Limb (tissue), 2 donors: ENCODE data around the gene COL9A1.

Experiments used
- DNase-seq, 2 donors: peaks; one replicate each; pipeline ENCODE4 v3.0.0-alpha.2; 2016; ENCODE audit errors: extremely low spot score in 2 of 2

Gene COL9A1

DNA sequence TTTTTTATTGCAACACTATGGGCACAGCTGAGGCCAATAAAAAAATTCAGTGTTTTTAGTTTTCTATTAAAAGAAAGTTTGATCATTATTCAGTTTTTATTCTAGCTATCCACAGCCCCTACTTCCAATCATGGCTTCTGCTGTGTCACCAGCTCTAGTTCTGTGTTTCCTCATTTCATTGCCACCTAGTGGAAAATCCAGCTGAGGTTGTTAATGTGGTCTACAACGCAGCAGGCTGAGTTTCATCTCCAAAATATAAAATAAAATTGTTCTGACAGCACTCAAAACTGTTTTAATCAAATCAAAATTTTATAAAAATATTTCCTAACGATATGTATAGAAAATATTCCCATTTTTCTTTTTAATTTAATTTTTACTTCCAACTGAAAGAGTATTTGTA is 13.6 kb downstream of the COL9A1 start:
- no peak for DNase-seq

- DNase-seq, result no peak
These were observed 16.0 kb downstream of the COL9A1 start for GRCh38 chr6:70286905-70287304.

- no peak for DNase-seq
These were observed 17.7 kb downstream of the COL9A1 start for GRCh38 chr6:70285201-70285600.

DNA sequence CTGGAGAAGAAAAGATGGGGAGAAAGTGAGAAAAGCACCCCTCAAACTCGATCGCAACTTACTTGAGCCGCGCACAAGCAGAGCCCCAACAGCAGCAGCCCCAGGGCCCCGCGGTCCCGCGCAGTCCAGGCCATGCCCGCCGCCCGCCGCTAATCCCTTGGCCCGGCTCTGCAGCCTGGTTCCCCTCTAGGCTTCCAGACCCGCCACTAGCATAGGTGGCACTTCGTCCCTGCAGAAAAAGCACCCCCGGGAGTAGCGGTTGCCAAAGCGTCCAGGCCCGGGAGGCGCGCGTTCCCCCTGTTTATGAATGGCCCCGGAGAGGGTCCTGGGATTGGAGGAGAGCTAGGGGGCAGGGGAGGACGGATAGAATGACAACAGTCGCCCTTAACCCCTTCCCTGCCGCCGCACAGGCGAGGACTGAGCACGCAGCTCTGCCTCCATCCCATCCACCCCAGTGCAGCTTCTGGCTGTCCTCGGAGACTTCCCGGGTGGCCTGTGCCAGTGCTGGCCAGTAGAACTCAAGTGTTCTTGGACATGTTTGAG is 19.9 kb downstream of the COL9A1 start:
- DNase-seq, result peak in 1 of 2 donors; percentile 62

DNA sequence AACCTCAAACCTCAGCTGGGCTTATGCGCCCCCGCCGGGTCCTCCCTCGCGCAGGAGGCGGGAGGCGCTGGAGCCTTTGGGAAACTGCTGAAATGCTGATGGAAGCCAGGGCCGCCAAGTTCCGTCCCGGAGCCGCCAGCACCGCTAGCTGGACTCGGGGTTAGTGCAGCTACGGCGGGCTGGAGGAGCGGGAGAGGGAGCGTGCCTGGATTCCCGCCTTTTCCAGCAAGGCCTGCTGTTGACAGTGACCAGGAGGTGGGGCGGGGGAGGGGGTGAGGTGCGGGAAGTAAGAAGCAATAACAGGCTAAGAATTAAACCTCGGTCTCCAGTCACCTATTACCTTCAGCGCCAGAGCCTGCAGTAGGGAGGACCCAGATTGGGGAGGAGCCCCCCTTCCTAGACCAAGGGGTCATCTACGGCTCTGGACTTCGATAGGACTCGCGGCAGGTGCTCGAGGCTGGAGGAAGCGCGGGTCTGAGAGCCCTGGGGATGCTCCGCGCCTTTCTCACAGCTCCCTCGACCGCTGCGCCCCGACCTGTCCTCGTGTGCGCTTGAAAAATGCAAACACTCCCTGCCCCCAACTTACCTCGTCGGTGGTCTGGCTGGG is 20.5 kb downstream of the COL9A1 start:
- DNase-seq, result peak in 1 of 2 donors; percentile 73

DNA sequence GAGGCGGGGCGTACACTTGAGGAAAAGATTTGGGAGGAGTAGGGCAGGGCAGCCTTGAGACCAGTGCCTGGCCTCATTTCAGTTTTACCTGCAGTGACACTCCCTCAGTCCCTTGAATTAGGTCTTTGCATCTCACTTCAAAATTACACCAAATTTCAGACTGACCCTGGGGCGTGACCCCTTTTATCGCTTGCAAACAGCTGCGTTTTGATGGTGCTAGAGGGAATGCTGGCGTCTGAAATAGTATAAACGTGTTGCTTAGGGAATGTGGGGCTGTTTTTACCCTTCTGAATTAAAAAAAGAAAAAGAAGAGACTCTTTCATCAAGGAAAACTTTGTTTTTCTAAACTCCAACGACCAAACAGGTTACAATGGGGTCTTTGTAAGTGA is 21.0 kb downstream of the COL9A1 start:
- no peak for DNase-seq

DNA sequence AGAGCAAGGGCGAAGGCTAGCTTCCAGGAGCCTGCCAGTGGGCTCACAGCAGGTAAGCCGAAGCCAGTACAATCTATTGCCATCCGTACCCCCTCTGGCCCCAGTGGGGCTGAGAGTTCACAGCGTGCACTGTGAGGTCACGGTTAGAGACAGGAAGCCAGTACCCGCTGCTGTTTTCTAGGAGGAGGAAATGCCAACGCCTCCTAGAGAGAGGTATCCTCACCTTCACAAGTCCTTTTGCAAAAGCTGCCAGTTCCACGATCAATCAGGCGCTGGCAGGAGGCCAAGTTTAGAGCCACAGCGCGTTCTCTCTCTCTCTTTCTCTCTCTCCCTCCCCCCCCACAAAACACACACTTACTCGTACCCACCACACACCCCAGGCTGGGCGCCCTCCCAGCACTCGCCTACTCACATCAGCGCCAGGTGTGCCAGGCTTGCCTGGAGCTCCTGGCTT is 22.5 kb downstream of the COL9A1 start:
- peak in 1 of 2 donors; percentile 54 for DNase-seq

DNA sequence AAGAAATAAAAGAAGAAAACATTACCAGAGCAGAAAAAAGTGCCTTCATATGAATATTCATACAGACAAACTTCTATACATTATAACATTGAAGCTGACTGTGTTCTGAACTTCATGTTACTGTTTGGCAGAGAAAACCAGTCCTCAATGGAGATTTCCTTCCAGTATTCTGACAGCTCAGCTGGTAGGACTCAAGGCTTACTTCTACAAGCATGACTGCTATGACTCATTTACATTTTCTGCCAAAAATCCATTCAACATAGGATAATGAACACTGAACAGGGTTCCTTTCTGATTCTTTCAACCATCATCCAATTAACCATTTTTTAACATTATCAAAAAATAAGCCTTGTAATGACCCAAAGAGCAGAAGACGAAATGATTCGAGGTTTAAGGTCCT is 25.4 kb downstream of the COL9A1 start:
- DNase-seq, result no peak

GRCh38 chr6:70274338-70274737 is 28.5 kb downstream of the COL9A1 start:
- no peak for DNase-seq

DNA sequence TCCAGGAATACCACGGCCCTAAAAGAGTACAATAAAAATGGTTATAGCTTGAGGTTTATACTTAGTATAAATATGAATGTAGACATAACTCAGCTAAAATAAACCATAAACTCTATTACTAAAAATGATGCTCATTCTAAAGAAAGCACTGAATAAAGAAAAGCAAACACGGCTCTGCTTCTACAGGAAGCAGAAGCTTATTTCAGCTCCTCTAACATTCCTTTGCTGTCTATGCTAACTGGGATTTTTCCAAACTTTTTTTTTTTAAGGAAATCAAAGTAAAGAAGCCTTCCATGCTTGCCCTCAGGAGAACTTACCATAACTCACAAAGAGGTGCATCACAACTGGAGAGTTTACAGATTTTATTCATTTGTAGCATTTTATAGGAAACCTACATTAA is 30.8 kb downstream of the COL9A1 start:
- DNase-seq, result no peak

DNA sequence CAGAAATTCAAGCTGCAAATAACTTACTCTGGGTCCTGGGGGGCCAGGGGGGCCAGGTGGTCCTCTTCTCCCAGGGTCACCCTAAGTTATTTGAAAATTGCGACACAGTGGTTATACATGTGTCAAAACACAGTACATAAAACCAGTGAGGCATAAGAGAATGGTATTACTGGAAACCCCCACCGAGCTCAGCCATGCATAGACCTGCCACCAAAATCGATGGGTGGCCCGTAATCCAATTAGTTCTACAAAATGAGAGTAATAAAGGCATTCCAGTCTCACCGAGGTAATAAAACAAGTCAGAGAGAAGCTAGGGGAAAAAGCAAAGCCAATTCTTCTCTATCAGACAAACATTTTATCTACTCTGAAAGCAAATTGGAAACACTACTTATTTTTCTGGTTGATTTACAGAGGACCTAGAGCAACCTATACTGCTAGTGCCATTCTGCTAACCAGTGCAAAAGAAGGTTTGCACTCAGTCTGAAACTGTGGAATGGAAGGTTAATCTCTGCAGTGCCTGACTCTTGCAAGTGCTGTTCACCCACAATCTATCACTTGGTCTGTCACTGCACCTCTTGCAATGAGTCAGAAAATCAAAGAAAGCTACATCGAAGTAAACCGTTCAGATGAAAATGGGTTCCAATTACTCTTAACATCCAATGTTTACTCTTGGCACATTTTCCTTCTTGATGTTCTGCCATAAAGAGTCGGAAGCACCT is 32.4 kb downstream of the COL9A1 start:
- no peak for DNase-seq

DNA sequence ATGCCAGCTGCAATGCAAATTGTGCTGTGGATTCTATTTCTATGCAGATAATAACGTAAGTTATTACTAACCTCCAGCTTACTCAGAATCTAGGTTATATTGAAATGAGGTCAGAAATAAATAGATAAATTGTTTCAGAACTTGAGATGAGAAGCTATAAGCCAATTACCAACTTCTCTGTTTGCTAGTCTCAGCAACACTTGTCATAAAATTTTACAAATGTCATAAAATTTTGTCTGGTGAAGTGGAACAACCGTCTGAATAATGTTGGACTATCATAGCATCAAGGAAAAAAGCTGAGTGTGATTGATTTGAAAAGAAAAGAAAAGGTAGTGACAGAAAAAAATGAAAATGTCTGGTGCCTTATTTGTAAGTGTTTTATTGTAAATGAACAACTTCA is 36.7 kb downstream of the COL9A1 start:
- DNase-seq, result no peak

DNA sequence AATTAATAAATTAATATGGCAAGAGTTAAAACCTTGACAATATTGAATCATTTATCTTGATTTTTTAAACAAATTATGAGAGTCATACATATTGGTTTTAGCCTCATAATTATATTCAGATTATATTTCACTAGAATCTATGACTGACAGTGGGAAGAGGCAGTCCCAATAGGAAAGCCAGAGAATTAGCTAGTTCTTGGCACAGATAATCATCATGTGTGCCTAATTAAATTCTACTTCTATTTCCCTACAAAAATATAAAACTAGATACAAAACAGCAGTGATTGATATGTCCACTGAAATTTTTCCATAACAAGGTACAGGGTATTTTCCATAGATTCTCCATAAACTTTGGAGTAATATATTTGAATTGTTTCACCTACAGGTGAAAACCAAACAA is 38.6 kb downstream of the COL9A1 start:
- no peak for DNase-seq

DNA sequence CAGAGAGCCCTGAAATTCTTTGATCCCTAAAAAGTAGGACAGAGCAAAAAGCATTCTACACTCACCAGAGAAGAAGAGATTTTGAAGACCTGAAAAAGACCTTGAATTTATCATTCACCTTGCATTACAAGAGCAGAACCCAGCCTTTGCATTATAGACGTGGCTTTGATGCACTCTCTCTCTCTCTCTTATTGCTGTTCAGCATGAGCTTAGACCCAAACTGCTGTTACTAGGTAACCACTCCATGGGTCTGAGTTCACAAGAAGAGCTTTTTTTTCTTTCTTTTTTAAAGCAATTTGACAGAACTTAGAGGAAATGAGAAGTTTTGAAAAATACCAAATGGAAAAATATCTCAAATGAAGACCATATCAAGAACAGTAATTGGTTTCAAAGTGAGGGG is 44.4 kb downstream of the COL9A1 start:
- no peak for DNase-seq

DNA sequence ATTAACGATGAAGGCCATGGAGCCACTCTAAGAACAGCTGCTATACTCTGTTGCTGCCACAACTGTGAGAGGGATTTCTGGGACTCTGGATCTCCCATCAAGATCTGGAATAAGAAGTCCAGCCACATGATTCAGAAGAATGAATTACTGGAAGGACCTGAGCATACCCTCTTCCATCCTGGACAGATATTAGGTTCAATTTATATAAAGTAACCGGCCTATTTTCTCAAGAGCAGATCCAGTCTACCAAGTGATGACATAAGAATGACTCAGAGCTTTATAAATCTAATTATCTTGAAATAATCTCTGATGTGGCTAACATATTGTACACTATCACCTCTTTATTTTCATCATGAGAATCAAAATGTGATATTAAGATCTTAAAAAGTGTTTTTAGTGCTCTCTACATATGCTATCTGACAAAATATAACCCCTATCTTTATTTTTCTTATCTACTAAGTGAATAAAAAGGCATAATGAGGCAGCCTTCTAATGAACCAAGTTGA is 45.1 kb downstream of the COL9A1 start:
- no peak for DNase-seq

DNA sequence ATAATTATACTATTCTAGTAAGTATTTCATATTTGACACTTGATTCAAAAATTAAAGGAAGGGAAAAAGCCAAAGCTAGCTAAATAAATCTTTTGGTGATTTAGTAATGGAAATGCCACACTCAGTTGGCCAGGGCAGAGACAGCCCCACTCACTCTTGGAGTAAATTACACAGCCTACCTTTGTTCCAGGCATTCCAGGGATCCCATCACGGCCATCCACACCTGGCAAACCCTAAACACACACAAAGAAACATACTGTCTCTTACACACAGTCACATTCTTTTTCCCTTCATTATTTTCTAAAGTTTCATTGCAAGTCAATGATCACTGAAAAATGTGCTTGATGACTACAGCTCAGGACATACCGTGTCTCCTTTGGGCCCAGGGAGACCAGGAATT is 48.1 kb downstream of the COL9A1 start:
- no peak for DNase-seq

- no peak for DNase-seq
These were observed 49.0 kb downstream of the COL9A1 start for GRCh38 chr6:70253923-70254322.

DNA sequence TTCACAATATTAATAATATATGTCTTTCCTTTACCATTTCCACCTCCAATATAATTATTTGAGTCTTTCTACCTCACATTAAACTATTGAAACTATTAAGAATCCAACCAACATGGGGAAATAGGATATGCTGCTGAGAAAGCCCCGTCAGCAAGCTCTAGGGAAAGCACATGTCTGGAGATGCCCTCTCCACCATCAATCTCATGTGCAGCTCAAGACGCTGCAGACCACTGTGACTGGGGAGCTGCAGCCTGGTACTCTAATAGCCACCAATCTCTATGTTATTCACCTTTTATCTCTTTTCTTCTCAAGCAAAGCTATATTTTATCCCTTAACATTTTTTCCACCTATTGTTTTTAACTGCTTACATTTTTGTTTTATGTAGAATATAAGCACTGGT is 50.3 kb downstream of the COL9A1 start:
- DNase-seq, result no peak

DNA sequence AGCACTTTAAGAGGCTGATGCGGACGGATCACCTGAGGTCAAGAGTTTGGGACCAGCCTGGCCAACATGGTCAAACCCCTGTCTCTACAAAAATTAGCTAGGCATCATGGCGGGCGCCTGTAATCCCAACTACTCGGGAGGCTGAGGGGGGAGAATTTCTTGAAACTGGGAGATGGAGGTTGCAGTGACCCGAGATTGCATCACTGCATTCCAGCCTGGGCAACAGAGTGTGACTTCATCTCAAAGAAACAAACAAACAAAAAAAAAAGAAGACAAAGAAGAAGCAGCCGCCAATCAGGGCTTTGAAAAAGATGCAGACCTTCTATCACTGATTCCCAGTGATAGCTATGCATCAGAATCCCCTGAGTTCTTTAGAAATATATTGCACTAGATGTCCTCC is 56.8 kb downstream of the COL9A1 start:
- no peak for DNase-seq

GRCh38 chr6:70241991-70242420 is 60.9 kb downstream of the COL9A1 start:
- peak in 1 of 2 donors; percentile 41 for DNase-seq

DNA sequence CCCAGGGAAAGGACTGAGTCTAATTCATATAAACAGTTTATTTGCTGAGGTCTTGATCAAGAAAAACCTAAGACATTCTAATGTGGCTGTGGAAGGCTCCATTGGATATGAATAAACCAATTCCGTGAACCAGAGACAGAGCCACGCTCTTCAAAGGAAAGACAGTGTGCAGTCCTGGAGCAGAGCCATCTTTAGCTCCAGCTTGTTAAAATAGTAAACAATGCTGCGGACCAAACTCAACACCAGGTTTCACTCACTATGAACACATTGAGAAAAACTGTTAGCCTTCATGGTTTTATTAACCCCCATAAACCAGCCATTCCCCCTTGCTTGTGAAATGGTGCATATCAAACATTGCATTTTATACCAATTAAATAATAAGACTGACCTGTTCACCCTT is 61.9 kb downstream of the COL9A1 start:
- no peak for DNase-seq

DNA sequence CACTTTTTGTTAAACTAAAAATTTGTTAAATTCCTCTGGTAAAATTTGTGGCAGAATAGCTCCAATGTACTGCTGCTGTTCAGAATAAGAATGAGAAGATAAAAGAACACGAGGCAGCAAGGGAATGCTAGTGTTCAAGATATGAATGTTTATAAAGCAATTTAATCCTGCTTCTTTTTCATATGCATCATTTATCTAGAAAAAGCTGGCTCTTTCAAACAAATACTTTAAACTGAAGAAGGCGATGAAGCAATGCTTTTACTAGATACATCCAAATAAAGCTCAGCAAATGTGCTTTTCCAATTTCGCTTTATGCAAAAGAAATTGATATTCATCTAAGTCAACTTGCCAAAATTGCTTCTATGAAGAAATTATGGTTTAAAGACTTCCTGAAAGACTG is 66.5 kb downstream of the COL9A1 start:
- DNase-seq, result no peak
